Activated T-helper 2 cell treated with anti-CD3 and anti-CD28 coated beads, Interferon-gamma antibody, Interleukin-2, Interleukin-4, amounts not matched to agents 10 μg/mL and 5 μg/mL and 100 μg/mL, durations not matched to agents 14 hours and 24 hours and 36 hours (primary cell): ENCODE results near the gene EXOC2. TPM values are rescaled to one million over a fixed set of nuclear protein-coding genes. Genes with fewer than 3 reads are reported as not detected.

Experiments
- DNase-seq: peaks from one replicate; pipeline ENCODE4 v3.0.0; 2021; ENCODE audit warnings: low spot score
- H3K27ac Mint-ChIP-seq: one replicate; pipeline ENCODE4 v1.8.0; 2021; ENCODE audit warnings: mixed read lengths
- H3K27me3 Mint-ChIP-seq: one replicate; pipeline ENCODE4 v1.8.0; 2021; ENCODE audit warnings: low read depth, mixed read lengths
- H3K36me3 Mint-ChIP-seq: one replicate; pipeline ENCODE4 v1.8.0; 2021; ENCODE audit warnings: low read depth, mixed read lengths
- H3K4me1 Mint-ChIP-seq: one replicate; pipeline ENCODE4 v1.8.0; 2021; ENCODE audit warnings: low read depth, mixed read lengths
- H3K4me3 Mint-ChIP-seq: one replicate; pipeline ENCODE4 v1.8.0; 2021; ENCODE audit warnings: low read depth, mild to moderate bottlenecking, moderate library complexity, mixed read lengths
- H3K9me3 Mint-ChIP-seq: one replicate; pipeline ENCODE4 v1.8.0; 2021; ENCODE audit warnings: mixed read lengths
- intact Hi-C: fragments of 100-400 bp; cut with micrococcal nuclease; formaldehyde crosslinking; loops from one replicate; pipeline ENCODE4 v1.15.1; 2023
- total RNA-seq: library from RNA; stranded (reverse); gene quantifications from 2 replicates; pipeline ENCODE4 v1.2.3, GENCODE V29; 2022

Gene EXOC2
- total RNA-seq, 1 donor from 2014 or later: 53.9 TPM

GRCh38 chr6:684831-685636 lies 7.9 kb downstream of the EXOC2 start:
- Mint-ChIP-seq H3K36me3 (peaks cover 28% of the 10 kb centered on the region), H3K4me1 (peaks cover 33% of the 10 kb centered on the region), H3K27me3 (no peaks in the 10 kb centered on the region), H3K4me3 (peak overlapping the region; percentile 15), H3K9me3 (no peaks in the 10 kb centered on the region), H3K27ac (peak overlapping the region; percentile 77)
- intact Hi-C loops: loop anchor here (1.0 to 5.0 kb wide), 2 partner anchors 7 to 393 kb away; partner anchors contain the start of gene DUSP22
- DNase-seq: no peak

GRCh38 chr6:683742-684440 lies 9.0 kb downstream of the EXOC2 start:
- Mint-ChIP-seq H3K9me3 (no peaks in the 10 kb centered on the region), H3K4me3 (peak overlapping the region; percentile 11), H3K27ac (peak overlapping the region; percentile 15), H3K4me1 (peaks cover 31% of the 10 kb centered on the region), H3K27me3 (no peaks in the 10 kb centered on the region), H3K36me3 (peaks cover 27% of the 10 kb centered on the region)
- no peak for DNase-seq
- intact Hi-C loops: loop anchor here (1.0 kb wide), 1 partner anchor 8 kb away; no protein-coding TSS in a partner anchor

- Mint-ChIP-seq H3K9me3 (no peaks in the 10 kb centered on the region), H3K27ac (no peak overlapping the region), H3K27me3 (no peaks in the 10 kb centered on the region), H3K4me1 (peaks cover 31% of the 10 kb centered on the region), H3K4me3 (no peak overlapping the region), H3K36me3 (peaks cover 31% of the 10 kb centered on the region)
- intact Hi-C loops: no loop called here
- no peak for DNase-seq
Measured at GRCh38 chr6:680666-681340, 12.1 kb downstream of the EXOC2 start.

GRCh38 chr6:680251-680650 lies 12.7 kb downstream of the EXOC2 start:
- no peak overlapping the region for H3K4me3 Mint-ChIP-seq
- peaks cover 27% of the 10 kb centered on the region for H3K36me3 Mint-ChIP-seq
- H3K4me1 Mint-ChIP-seq: peaks cover 28% of the 10 kb centered on the region
- DNase-seq: no peak
- intact Hi-C loops: no loop called here
- H3K9me3 Mint-ChIP-seq: no peaks in the 10 kb centered on the region
- no peaks in the 10 kb centered on the region for H3K27me3 Mint-ChIP-seq
- no peak overlapping the region for H3K27ac Mint-ChIP-seq

GRCh38 chr6:679282-679681 lies 13.7 kb downstream of the EXOC2 start:
- Mint-ChIP-seq H3K4me1 (peaks cover 30% of the 10 kb centered on the region), H3K27ac (no peak overlapping the region), H3K9me3 (no peaks in the 10 kb centered on the region), H3K36me3 (peaks cover 31% of the 10 kb centered on the region), H3K27me3 (no peaks in the 10 kb centered on the region), H3K4me3 (no peak overlapping the region)
- intact Hi-C loops: no loop called here
- DNase-seq: no peak

- Mint-ChIP-seq H3K27ac (no peak overlapping the region), H3K4me3 (no peak overlapping the region), H3K36me3 (peaks cover 31% of the 10 kb centered on the region), H3K4me1 (peaks cover 23% of the 10 kb centered on the region), H3K9me3 (no peaks in the 10 kb centered on the region), H3K27me3 (no peaks in the 10 kb centered on the region)
- no peak for DNase-seq
- intact Hi-C loops: no loop called here
Measured at GRCh38 chr6:678520-678919, 14.4 kb downstream of the EXOC2 start.

GRCh38 chr6:677919-678318 lies 15.0 kb downstream of the EXOC2 start:
- H3K27me3 Mint-ChIP-seq: no peaks in the 10 kb centered on the region
- no peak for DNase-seq
- H3K36me3 Mint-ChIP-seq: peaks cover 31% of the 10 kb centered on the region
- no peak overlapping the region for H3K4me3 Mint-ChIP-seq
- H3K4me1 Mint-ChIP-seq: peaks cover 20% of the 10 kb centered on the region
- no peak overlapping the region for H3K27ac Mint-ChIP-seq
- intact Hi-C loops: no loop called here
- H3K9me3 Mint-ChIP-seq: no peaks in the 10 kb centered on the region

- Mint-ChIP-seq H3K27ac (peak overlapping the region; percentile 31), H3K4me1 (peaks cover 9% of the 10 kb centered on the region), H3K4me3 (no peak overlapping the region), H3K9me3 (peaks cover 10% of the 10 kb centered on the region), H3K27me3 (no peaks in the 10 kb centered on the region), H3K36me3 (peaks cover 27% of the 10 kb centered on the region)
- DNase-seq: no peak
- intact Hi-C loops: loop anchor here (5.0 kb wide), 1 partner anchor 43 kb away; no protein-coding TSS in a partner anchor
Measured at GRCh38 chr6:674956-675355, 18.0 kb downstream of the EXOC2 start.

- H3K9me3 Mint-ChIP-seq: peaks cover 10% of the 10 kb centered on the region
- no peak for DNase-seq
- H3K4me1 Mint-ChIP-seq: peaks cover 9% of the 10 kb centered on the region
- intact Hi-C loops: loop anchor here (5.0 kb wide), 1 partner anchor 42 kb away; no protein-coding TSS in a partner anchor
- H3K36me3 Mint-ChIP-seq: peaks cover 23% of the 10 kb centered on the region
- H3K4me3 Mint-ChIP-seq: no peak overlapping the region
- no peak overlapping the region for H3K27ac Mint-ChIP-seq
- H3K27me3 Mint-ChIP-seq: no peaks in the 10 kb centered on the region
Measured at GRCh38 chr6:674406-674805, 18.5 kb downstream of the EXOC2 start.

GRCh38 chr6:667253-667927 lies 25.5 kb downstream of the EXOC2 start:
- DNase-seq: no peak
- Mint-ChIP-seq H3K27me3 (no peaks in the 10 kb centered on the region), H3K4me1 (peaks cover 33% of the 10 kb centered on the region), H3K36me3 (peaks cover 38% of the 10 kb centered on the region), H3K27ac (no peak overlapping the region), H3K4me3 (no peak overlapping the region), H3K9me3 (peaks cover 25% of the 10 kb centered on the region)
- intact Hi-C loops: no loop called here

- no peaks in the 10 kb centered on the region for H3K27me3 Mint-ChIP-seq
- DNase-seq: no peak
- H3K4me1 Mint-ChIP-seq: peaks cover 42% of the 10 kb centered on the region
- no peak overlapping the region for H3K27ac Mint-ChIP-seq
- H3K4me3 Mint-ChIP-seq: no peak overlapping the region
- intact Hi-C loops: no loop called here
- H3K9me3 Mint-ChIP-seq: peaks cover 18% of the 10 kb centered on the region
- peaks cover 33% of the 10 kb centered on the region for H3K36me3 Mint-ChIP-seq
Measured at GRCh38 chr6:665403-666267, 27.3 kb downstream of the EXOC2 start.
